Ishikawa (cell line): ENCODE data around the gene RWDD1.

ENCODE experiments used
- CREB1 ChIP-seq: IDR thresholded peaks from 2 replicates; pipeline ENCODE4 v1.6.1; 2012; ENCODE audit warnings: low read depth
- EP300 ChIP-seq: IDR thresholded peaks from 2 replicates; pipeline ENCODE4 v1.6.1; 2012; ENCODE audit warnings: borderline replicate concordance
- FOXM1 ChIP-seq: IDR thresholded peaks from 2 replicates; pipeline ENCODE4 v1.6.1; 2012; ENCODE audit warnings: low read depth, borderline replicate concordance
- NFIC ChIP-seq: IDR thresholded peaks from 2 replicates; pipeline ENCODE4 v1.6.1; 2012
- RAD21 ChIP-seq: IDR thresholded peaks from 2 replicates; pipeline ENCODE4 v1.6.1; 2012; ENCODE audit warnings: low read depth
- TAF1 ChIP-seq: IDR thresholded peaks from 2 replicates; pipeline ENCODE4 v1.6.1; 2012; ENCODE audit warnings: low read depth, mild to moderate bottlenecking
- TEAD4 ChIP-seq: IDR thresholded peaks from 2 replicates; pipeline ENCODE4 v1.6.1; 2012
- TF ChIP-seq, protein P1 (sequence below): IDR thresholded peaks from 2 replicates; pipeline ENCODE4 v1.6.1; 2012
- TF ChIP-seq, protein P2 (sequence below): IDR thresholded peaks from 2 replicates; pipeline ENCODE4 v1.6.1; 2012; ENCODE audit warnings: low read depth, mild to moderate bottlenecking

DNA sequence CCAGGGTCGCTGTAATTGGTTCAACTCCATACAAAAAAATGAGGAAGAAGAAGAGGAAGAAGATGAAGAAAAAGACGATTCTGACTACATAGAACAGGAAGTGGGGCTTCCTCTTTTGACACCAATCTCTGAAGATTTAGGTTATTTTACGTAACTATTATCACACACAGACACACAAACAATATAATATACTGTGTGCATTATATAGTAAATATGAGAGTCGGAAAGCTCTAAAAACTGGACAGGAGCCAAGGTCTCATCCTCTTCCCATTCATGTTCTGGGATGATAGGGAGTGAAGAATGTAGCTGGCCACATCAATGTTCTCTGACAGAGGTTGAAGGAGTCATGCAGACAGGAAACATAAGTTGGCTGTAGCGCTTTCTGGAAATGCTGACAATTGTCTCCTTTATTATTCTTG is 58.3 kb downstream of the RWDD1 start:
- TF ChIP-seq EP300 (no peak), TAF1 (no peak), RAD21 (no peak), FOXM1 (no peak), CREB1 (no peak), TEAD4 (no peak), NFIC (no peak)
- TF ChIP-seq, protein P1, sequence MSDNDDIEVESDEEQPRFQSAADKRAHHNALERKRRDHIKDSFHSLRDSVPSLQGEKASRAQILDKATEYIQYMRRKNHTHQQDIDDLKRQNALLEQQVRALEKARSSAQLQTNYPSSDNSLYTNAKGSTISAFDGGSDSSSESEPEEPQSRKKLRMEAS = no peak
- TF ChIP-seq, protein P2, sequence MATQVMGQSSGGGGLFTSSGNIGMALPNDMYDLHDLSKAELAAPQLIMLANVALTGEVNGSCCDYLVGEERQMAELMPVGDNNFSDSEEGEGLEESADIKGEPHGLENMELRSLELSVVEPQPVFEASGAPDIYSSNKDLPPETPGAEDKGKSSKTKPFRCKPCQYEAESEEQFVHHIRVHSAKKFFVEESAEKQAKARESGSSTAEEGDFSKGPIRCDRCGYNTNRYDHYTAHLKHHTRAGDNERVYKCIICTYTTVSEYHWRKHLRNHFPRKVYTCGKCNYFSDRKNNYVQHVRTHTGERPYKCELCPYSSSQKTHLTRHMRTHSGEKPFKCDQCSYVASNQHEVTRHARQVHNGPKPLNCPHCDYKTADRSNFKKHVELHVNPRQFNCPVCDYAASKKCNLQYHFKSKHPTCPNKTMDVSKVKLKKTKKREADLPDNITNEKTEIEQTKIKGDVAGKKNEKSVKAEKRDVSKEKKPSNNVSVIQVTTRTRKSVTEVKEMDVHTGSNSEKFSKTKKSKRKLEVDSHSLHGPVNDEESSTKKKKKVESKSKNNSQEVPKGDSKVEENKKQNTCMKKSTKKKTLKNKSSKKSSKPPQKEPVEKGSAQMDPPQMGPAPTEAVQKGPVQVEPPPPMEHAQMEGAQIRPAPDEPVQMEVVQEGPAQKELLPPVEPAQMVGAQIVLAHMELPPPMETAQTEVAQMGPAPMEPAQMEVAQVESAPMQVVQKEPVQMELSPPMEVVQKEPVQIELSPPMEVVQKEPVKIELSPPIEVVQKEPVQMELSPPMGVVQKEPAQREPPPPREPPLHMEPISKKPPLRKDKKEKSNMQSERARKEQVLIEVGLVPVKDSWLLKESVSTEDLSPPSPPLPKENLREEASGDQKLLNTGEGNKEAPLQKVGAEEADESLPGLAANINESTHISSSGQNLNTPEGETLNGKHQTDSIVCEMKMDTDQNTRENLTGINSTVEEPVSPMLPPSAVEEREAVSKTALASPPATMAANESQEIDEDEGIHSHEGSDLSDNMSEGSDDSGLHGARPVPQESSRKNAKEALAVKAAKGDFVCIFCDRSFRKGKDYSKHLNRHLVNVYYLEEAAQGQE = no peak
